GM10266 (cell line): Measurements from ENCODE around the gene CABLES1.

Source experiments
- DNase-seq: peaks from one replicate; pipeline ENCODE4 v3.0.0; 2012; ENCODE audit errors: extremely low spot score
- CTCF ChIP-seq: IDR thresholded peaks from 2 replicates; pipeline ENCODE4 v1.5.1; 2012; ENCODE audit warnings: mild to moderate bottlenecking, low read depth; ENCODE audit not compliant: control insufficient read depth, insufficient read depth; ENCODE audit errors: missing control alignments

Gene CABLES1

GRCh38 chr18:23217781-23218180 lies 82.5 kb downstream of the CABLES1 start:
- DNase-seq = no peak
- no peak for TF ChIP-seq CTCF

- DNase-seq = no peak
- TF ChIP-seq CTCF = no peak
Measured at GRCh38 chr18:23220355-23220754, 85.1 kb downstream of the CABLES1 start.

- DNase-seq = no peak
- TF ChIP-seq CTCF = no peak
Measured at GRCh38 chr18:23223641-23224040, 88.4 kb downstream of the CABLES1 start.

- no peak for DNase-seq
- TF ChIP-seq CTCF = no peak
Measured at GRCh38 chr18:23225503-23225902, 90.2 kb downstream of the CABLES1 start.

- DNase-seq = no peak
- TF ChIP-seq CTCF = no peak
Measured at GRCh38 chr18:23226391-23226790, 91.1 kb downstream of the CABLES1 start.

GRCh38 chr18:23226930-23227725 lies 91.8 kb downstream of the CABLES1 start:
- no peak for DNase-seq
- no peak for TF ChIP-seq CTCF

GRCh38 chr18:23227726-23228070 lies 92.4 kb downstream of the CABLES1 start:
- no peak for TF ChIP-seq CTCF
- no peak for DNase-seq
